Neuronal stem cell (in vitro differentiated cells): ENCODE data around the gene GNL3.

ENCODE experiments used
- DNase-seq: peaks from one replicate; pipeline ENCODE4 v3.0.0-alpha.2; 2013; ENCODE audit warnings: low spot score
- H2AFZ ChIP-seq: one replicate; pipeline ENCODE4 v1.6.1; 2013; ENCODE audit warnings: mild to moderate bottlenecking, low read length, inconsistent platforms
- H2AK5ac ChIP-seq: 2 replicates; pipeline ENCODE4 v1.6.1; 2013; ENCODE audit warnings: low read depth, mild to moderate bottlenecking, inconsistent platforms, low read length, moderate library complexity, mixed read lengths
- H2BK120ac ChIP-seq: 2 replicates; pipeline ENCODE4 v1.6.1; 2013; ENCODE audit warnings: low read depth, mild to moderate bottlenecking, inconsistent platforms, low read length, moderate library complexity, mixed read lengths
- H2BK12ac ChIP-seq: one replicate; pipeline ENCODE4 v1.6.1; 2013; ENCODE audit warnings: low read length, inconsistent platforms
- H2BK15ac ChIP-seq: 2 replicates; pipeline ENCODE4 v1.6.1; 2013; ENCODE audit warnings: mild to moderate bottlenecking, low read length, inconsistent platforms, mixed read lengths
- H2BK5ac ChIP-seq: one replicate; pipeline ENCODE4 v1.6.1; 2013; ENCODE audit warnings: inconsistent platforms, mild to moderate bottlenecking, low read length, moderate library complexity
- H3K14ac ChIP-seq: one replicate; pipeline ENCODE4 v1.6.1; 2013; ENCODE audit warnings: low read length, inconsistent platforms
- H3K18ac ChIP-seq: 2 replicates; pipeline ENCODE4 v1.6.1; 2013; ENCODE audit warnings: low read length, inconsistent platforms
- H3K23ac ChIP-seq: 2 replicates; pipeline ENCODE4 v1.6.1; 2013; ENCODE audit warnings: low read depth, mild to moderate bottlenecking, mixed read lengths, low read length, inconsistent platforms; ENCODE audit not compliant: poor library complexity
- H3K27ac ChIP-seq: replicated peaks from 3 replicates; pipeline ENCODE4 v1.5.1; 2013; ENCODE audit warnings: low read length, inconsistent platforms
- H3K27me3 ChIP-seq, 3 experiments: 2 replicates each; pipeline ENCODE4 v1.6.1; 2013; ENCODE audit warnings: low read length in 3 of 3, mild to moderate bottlenecking in 2 of 3, inconsistent platforms in 1 of 3, low read depth in 1 of 3, mixed read lengths in 1 of 3, moderate library complexity in 1 of 3; ENCODE audit not compliant: control insufficient read depth in 3 of 3, insufficient read depth in 3 of 3
- H3K36me3 ChIP-seq, 2 donors: replicated peaks in 1 of 2; 2 replicates each; pipeline ENCODE4 v1.6.1; 2013; ENCODE audit warnings: low read length in 2 of 2; ENCODE audit not compliant: control insufficient read depth in 2 of 2, insufficient read depth in 2 of 2
- H3K4ac ChIP-seq: 2 replicates; pipeline ENCODE4 v1.6.1; 2013; ENCODE audit warnings: inconsistent platforms, mild to moderate bottlenecking, low read length, moderate library complexity
- H3K4me1 ChIP-seq, 2 donors: 1 replicate in 1 of 2; 2 replicates in 1 of 2; pipeline ENCODE4 v1.6.1; 2013; ENCODE audit warnings: low read length in 2 of 2, low read depth in 1 of 2; ENCODE audit not compliant: control insufficient read depth in 2 of 2, insufficient read depth in 1 of 2
- H3K4me2 ChIP-seq: one replicate; pipeline ENCODE4 v1.6.1; 2013; ENCODE audit warnings: mild to moderate bottlenecking, low read length, inconsistent platforms; ENCODE audit not compliant: insufficient read depth, poor library complexity, severe bottlenecking
- H3K4me3 ChIP-seq, 2 donors: 2 replicates each; pipeline ENCODE4 v1.5.1; 2013; ENCODE audit warnings: low read length in 2 of 2, mild to moderate bottlenecking in 2 of 2, inconsistent platforms in 1 of 2, moderate library complexity in 1 of 2
- H3K79me1 ChIP-seq: one replicate; pipeline ENCODE4 v1.6.1; 2013; ENCODE audit warnings: low read depth, mild to moderate bottlenecking, inconsistent platforms, low read length, moderate library complexity
- H3K9ac ChIP-seq: one replicate; pipeline ENCODE4 v1.6.1; 2013; ENCODE audit warnings: mild to moderate bottlenecking, low read depth, low read length, inconsistent platforms; ENCODE audit not compliant: poor library complexity
- H3K9me3 ChIP-seq, 2 donors: replicated peaks in 1 of 2; 2 replicates each; pipeline versions ENCODE3 to v1.6.1; 2013; ENCODE audit warnings: low read length in 2 of 2, mild to moderate bottlenecking in 2 of 2, inconsistent platforms in 1 of 2, low read depth in 1 of 2, mixed read lengths in 1 of 2, moderate library complexity in 1 of 2; ENCODE audit not compliant: control insufficient read depth in 2 of 2, insufficient read depth in 1 of 2
- H4K8ac ChIP-seq: one replicate; pipeline ENCODE4 v1.6.1; 2013; ENCODE audit warnings: low read depth, mild to moderate bottlenecking, inconsistent platforms, low read length, moderate library complexity
- H4K91ac ChIP-seq: one replicate; pipeline ENCODE4 v1.6.1; 2013; ENCODE audit warnings: low read length, low read depth, mild to moderate bottlenecking, inconsistent platforms; ENCODE audit not compliant: poor library complexity
- WGBS, 2 donors: extraction: QIAGEN DNeasy Blood & Tissue Kit; methylation state at CpG; one replicate each; pipeline ENCODE4 v1.1.7; 2013; ENCODE audit warnings: missing lambda C conversion rate in 2 of 2, mixed read lengths in 1 of 2; ENCODE audit not compliant: insufficient read length in 2 of 2, insufficient replicate concordance in 1 of 2; ENCODE audit errors: extremely low coverage in 2 of 2; 5-methylcytosine and 5-hydroxymethylcytosine counted together

GNL3 gene

DNA sequence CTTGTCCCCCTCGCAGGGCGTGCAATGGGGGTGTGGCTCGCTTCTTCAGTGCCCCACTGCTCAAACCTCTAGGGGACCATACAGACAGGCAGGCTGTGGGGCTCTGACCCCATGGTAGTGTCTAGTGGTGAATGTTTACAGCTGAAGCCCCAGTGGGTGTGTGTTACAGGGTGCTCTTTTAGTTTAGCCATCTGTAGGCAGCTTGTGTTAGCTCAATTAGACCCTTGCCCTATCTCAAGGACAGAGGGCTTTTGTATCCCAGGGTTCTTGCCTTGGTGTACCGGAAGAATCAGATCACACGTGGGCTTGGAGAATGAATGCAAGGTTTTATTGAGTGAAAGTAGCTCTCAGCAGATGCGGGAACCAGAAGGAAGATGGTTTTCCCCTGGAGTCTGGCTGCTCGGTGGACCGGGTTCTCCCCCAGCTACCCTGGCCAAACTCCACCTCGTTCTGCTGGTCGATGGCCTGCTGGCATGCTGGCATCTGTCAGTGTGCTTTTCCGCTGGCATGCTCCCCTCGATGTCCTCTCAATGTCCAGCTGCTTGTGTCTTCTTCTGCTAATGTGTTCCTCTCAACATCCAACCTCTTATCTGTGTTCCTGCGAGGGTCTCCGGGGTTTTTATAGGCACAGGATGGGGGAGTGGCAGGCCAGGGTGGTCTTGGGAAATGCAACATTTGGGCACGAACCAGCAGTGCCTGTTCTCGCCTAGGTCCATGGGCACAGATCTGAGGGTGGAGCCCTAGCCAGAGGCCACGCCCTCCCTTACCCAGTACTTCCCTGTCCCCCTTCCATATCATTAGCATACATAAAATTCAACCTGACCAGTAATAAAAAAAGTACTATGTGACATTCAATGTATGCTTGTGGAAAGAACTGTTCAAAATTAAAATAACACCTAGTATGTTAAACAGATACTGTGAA is 26.7 kb downstream of the GNL3 start:
- Histone ChIP-seq H3K14ac (no peak overlapping the region), H2AK5ac (no peak overlapping the region), H3K9me3 (peaks cover 0 to 7% of the 10 kb centered on the region in 2 donors), H3K36me3 (peaks cover 11 to 73% of the 10 kb centered on the region in 2 donors), H3K4me1 (peaks cover 0 to 8% of the 10 kb centered on the region in 2 donors), H3K27ac (no peak overlapping the region), H2BK15ac (no peak overlapping the region), H3K79me1 (no peaks in the 10 kb centered on the region), H3K4me3 (no peak overlapping the region), H2BK12ac (no peak overlapping the region), H4K8ac (no peak overlapping the region), H3K18ac (no peak overlapping the region), H2BK5ac (no peak overlapping the region), H3K27me3 (no peaks in the 10 kb centered on the region), H3K9ac (no peak overlapping the region), H4K91ac (no peak overlapping the region), H3K4ac (no peak overlapping the region), H3K23ac (no peak overlapping the region), H2BK120ac (no peak overlapping the region), H3K4me2 (no peak overlapping the region), H2AFZ (no peak overlapping the region)
- no peak for DNase-seq
- no CpG with 5 or more reads among the region's 17 CpGs for WGBS, 2 donors

DNA sequence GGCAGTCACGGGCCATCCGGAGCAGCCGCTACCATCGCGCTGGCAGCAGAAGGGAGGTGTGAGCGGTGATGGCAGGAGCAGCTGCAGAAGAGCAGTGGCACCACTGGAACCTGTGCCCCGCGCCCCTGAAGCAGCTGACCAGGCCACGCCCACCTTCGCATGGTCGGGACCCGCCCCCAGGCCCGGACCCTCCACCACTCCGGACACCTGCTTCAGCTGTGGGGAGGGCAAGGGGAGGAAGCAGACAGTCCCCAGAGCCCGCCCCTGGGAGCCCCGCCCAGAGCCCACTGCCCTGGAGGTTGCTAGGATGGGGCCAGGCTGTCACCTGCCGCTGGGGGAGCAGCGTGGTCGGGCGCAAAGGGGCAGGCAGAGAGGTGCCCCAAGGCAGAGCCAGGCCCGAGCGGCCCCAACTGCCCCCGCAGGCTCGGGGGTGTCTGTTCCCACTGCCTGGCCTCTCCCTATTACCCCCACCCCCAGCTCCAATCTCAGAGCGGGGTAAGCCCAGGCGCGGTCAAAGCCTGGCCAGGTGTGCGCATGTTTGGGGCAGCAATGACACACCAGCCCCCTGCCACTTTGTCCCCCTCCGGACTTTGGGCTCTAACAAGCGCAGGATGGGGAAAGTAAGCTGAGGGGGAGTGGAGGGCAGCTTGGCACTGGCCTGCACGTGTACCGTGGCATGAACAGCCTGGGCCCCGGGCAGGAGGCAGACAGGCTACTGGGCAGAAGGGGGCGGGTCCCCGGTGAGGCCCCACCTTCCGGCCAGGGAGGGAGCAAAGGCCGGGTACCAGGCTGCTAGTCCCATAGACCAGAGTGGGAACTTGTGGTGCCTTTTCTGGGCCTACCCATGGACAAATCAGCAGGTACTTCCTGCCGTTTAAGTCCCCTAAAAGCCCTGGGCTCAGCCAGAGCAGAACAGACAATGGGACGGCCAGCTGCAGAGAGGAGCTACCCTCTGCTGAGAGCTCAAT is 28.8 kb downstream of the GNL3 start:
- Histone ChIP-seq H3K27ac (no peak overlapping the region), H4K91ac (no peak overlapping the region), H3K4me2 (peak overlapping the region; percentile 66), H2AK5ac (no peak overlapping the region), H2BK12ac (no peak overlapping the region), H2BK15ac (no peak overlapping the region), H3K9me3 (peaks cover 0 to 7% of the 10 kb centered on the region in 2 donors), H3K4me1 (peaks cover 0 to 8% of the 10 kb centered on the region in 2 donors), H3K27me3 (no peaks in the 10 kb centered on the region), H3K23ac (no peak overlapping the region), H3K79me1 (no peaks in the 10 kb centered on the region), H4K8ac (no peak overlapping the region), H3K18ac (peak overlapping the region; percentile 64), H2AFZ (no peak overlapping the region), H2BK5ac (peak overlapping the region; percentile 26), H3K4me3 (peak overlapping the region in 1 of 2 donors; percentile 61), H3K14ac (peak overlapping the region; percentile 31), H3K4ac (no peak overlapping the region), H3K9ac (peak overlapping the region; percentile 80), H2BK120ac (peak overlapping the region; percentile 31), H3K36me3 (peaks cover 7 to 66% of the 10 kb centered on the region in 2 donors)
- WGBS, 2 donors, result no CpG with 5 or more reads among the region's 39 CpGs
- DNase-seq, result peak; percentile 23

DNA sequence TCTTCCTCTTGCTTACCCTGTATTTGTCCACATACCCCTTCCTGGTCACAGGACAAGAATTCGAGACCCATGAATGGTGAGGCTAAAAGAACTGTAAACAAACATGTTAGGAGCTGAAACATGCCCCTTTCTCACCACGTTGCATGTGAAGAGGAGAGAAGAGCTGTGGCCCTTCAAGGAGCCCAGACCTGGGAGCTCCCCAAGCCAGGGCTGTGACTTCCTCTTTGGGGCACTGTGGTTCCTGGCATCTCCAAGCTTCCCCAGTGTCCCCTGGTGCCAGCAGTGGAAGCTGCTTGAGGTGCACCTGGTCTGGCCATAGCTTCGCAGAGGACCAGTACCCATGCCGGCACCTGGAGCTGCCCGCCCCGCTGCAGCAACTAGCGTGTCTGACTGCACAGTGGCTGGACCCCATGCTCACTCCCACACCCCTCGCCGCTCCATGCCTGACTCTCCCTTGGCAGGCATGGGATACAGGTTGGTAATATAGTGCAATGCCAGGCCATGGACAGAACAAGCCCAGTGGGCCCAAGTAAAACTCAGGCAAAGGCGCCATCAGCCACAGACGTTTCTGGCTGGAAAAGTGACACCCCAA is 30.0 kb downstream of the GNL3 start:
- WGBS, 2 donors, result no CpG with 5 or more reads among the region's 11 CpGs
- Histone ChIP-seq H3K36me3 (peaks cover 7 to 65% of the 10 kb centered on the region in 2 donors), H3K27me3 (no peaks in the 10 kb centered on the region), H3K14ac (peak overlapping the region; percentile 41), H2BK12ac (no peak overlapping the region), H2AFZ (no peak overlapping the region), H4K8ac (no peak overlapping the region), H3K9ac (no peak overlapping the region), H2BK5ac (no peak overlapping the region), H3K4ac (no peak overlapping the region), H3K4me2 (no peak overlapping the region), H3K79me1 (no peaks in the 10 kb centered on the region), H2AK5ac (no peak overlapping the region), H2BK120ac (no peak overlapping the region), H3K18ac (no peak overlapping the region), H3K9me3 (peaks cover 0 to 12% of the 10 kb centered on the region in 2 donors), H3K4me3 (no peak overlapping the region), H2BK15ac (no peak overlapping the region), H3K4me1 (peaks cover 0 to 8% of the 10 kb centered on the region in 2 donors), H3K27ac (no peak overlapping the region), H3K23ac (no peak overlapping the region), H4K91ac (no peak overlapping the region)
- no peak for DNase-seq
